Measurements from ENCODE around the gene STXBP5L. TPM values are rescaled to one million over a fixed set of nuclear protein-coding genes. Genes with fewer than 3 reads are reported as not detected.

The STXBP5L gene
- total RNA-seq, 2 experiments from 2014 or later: not detected

DNA sequence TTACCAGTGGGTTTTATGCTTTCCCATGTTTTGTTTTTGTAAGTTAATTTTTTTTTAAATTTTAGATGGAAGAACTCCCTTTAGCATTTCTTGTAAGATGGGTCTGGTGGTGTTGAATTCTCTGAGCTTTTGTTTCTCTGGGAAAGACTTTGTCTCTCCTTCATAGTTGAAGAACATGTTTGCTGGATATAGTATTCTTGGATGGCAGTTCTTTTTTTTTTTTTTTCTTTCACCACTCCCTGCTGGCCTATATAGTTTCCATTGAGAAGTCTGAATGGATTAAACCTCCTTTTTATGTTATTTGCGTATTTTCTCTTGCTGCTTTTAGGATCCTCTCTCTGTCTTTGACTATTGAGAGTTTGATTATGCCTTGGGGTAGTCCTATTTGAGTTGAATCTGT, 18.1 kb downstream of the STXBP5L start:
- CTCF ChIA-PET: no interaction called here
- intact Hi-C loops (cut with DNase I, micrococcal nuclease): no loop called here

DNA sequence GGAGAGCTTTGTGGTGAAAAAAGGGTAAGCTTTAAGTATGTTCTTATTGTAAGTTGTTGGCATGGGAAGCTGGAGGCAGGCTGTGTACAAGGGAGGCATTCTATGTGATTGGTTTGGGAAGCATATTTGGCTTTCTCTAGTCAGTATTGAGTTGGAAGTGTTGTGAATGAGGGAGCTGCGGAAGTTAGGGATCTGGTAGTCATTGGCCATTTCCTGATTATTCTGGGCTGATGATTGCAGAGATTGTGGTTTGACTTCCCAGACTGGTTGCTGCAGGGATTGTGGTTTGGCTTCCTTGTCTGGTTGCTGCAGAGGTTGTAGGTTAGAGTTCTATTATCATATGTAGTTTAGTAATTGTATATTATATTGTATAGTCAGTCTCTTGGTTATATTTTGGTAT, 21.0 kb downstream of the STXBP5L start:
- H3K36me3 ChIP-seq (ENCODE audit: insufficient read depth, low read length): no peaks in the 10 kb centered on the region
- no peak overlapping the region for H3K27ac ChIP-seq (ENCODE audit: low read depth in 1 of 2, low read length in 2 of 2)
- H3K36me3 Mint-ChIP-seq (ENCODE audit: low read depth): no peaks in the 10 kb centered on the region
- H3K4me1 Mint-ChIP-seq (ENCODE audit: low read depth): no peaks in the 10 kb centered on the region
- no peak overlapping the region for H3K4me3 ChIP-seq (ENCODE audit: low read length)
- DNase-seq (no peak), ATAC-seq (ENCODE audit: poor library complexity) (no peak)
- no peaks in the 10 kb centered on the region for H3K27me3 ChIP-seq (ENCODE audit: control insufficient read depth in 1 of 2, insufficient read depth in 2 of 2, low read length in 2 of 2)
- CTCF ChIA-PET: no interaction called here
- no peak overlapping the region for H3K4me3 Mint-ChIP-seq
- no peaks in the 10 kb centered on the region for H3K4me1 ChIP-seq (ENCODE audit: insufficient read depth, low read length)
- TF ChIP-seq, protein P1, sequence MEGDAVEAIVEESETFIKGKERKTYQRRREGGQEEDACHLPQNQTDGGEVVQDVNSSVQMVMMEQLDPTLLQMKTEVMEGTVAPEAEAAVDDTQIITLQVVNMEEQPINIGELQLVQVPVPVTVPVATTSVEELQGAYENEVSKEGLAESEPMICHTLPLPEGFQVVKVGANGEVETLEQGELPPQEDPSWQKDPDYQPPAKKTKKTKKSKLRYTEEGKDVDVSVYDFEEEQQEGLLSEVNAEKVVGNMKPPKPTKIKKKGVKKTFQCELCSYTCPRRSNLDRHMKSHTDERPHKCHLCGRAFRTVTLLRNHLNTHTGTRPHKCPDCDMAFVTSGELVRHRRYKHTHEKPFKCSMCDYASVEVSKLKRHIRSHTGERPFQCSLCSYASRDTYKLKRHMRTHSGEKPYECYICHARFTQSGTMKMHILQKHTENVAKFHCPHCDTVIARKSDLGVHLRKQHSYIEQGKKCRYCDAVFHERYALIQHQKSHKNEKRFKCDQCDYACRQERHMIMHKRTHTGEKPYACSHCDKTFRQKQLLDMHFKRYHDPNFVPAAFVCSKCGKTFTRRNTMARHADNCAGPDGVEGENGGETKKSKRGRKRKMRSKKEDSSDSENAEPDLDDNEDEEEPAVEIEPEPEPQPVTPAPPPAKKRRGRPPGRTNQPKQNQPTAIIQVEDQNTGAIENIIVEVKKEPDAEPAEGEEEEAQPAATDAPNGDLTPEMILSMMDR (IDR thresholded peaks at IDR 0.05): no peak
- H3K27me3 Mint-ChIP-seq: peaks cover 7% of the 10 kb centered on the region
- H3K9me3 Mint-ChIP-seq: peaks cover 6% of the 10 kb centered on the region
- no peak overlapping the region for H3K27ac Mint-ChIP-seq
- H3K9me3 ChIP-seq (ENCODE audit: control insufficient read depth in 1 of 2, insufficient read depth in 1 of 2, low read length in 2 of 2): peaks cover 9 to 19% of the 10 kb centered on the region in 2 experiments
- POLR2A ChIA-PET: no interaction called here
- intact Hi-C loops (cut with DNase I, micrococcal nuclease): no loop called here

More for the DNA sequence above, 18.1 kb downstream of the STXBP5L start:
- Mint-ChIP-seq H3K9me3 (peaks cover 6% of the 10 kb centered on the region), H3K36me3 (ENCODE audit: low read depth) (no peaks in the 10 kb centered on the region), H3K4me1 (ENCODE audit: low read depth) (no peaks in the 10 kb centered on the region), H3K27me3 (peaks cover 12% of the 10 kb centered on the region), H3K27ac (no peak overlapping the region), H3K4me3 (no peak overlapping the region)
- POLR2A ChIA-PET: no interaction called here
- Histone ChIP-seq H3K36me3 (ENCODE audit: insufficient read depth, low read length) (no peaks in the 10 kb centered on the region), H3K27ac (ENCODE audit: low read depth in 1 of 2, low read length in 2 of 2) (no peak overlapping the region), H3K27me3 (ENCODE audit: control insufficient read depth in 1 of 2, insufficient read depth in 2 of 2, low read length in 2 of 2) (no peaks in the 10 kb centered on the region), H3K9me3 (ENCODE audit: control insufficient read depth in 1 of 2, insufficient read depth in 1 of 2, low read length in 2 of 2) (peaks cover 9 to 19% of the 10 kb centered on the region in 2 experiments), H3K4me1 (ENCODE audit: insufficient read depth, low read length) (no peaks in the 10 kb centered on the region), H3K4me3 (ENCODE audit: low read length) (no peak overlapping the region)
- DNase-seq: no peak
- TF ChIP-seq, protein P1 (IDR thresholded peaks at IDR 0.05): no peak
- no peak for ATAC-seq (ENCODE audit: poor library complexity)

DNA sequence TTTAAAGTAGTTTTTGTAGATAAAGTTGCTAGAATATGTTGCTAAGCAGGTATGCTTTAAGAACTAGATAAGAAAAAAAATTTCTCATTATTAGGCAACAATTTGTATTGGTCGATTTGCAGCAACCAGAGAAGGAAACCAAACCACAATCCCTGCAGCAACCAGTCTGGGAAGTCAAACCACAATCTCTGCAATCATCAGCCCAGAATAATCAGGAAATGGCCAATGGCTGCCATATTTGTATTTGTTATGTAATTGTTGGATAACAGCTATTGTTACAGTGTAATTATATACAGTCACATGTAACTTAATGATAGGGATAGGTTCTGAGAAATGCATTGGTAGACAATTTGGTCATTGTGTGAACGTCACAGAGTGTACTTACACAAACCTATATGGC, 23.6 kb downstream of the STXBP5L start:
- intact Hi-C loops (cut with DNase I, micrococcal nuclease): no loop called here
- ATAC-seq (ENCODE audit: poor library complexity) (no peak), DNase-seq (no peak)
- no peaks in the 10 kb centered on the region for H3K4me1 Mint-ChIP-seq (ENCODE audit: low read depth)
- Histone ChIP-seq H3K9me3 (ENCODE audit: control insufficient read depth in 1 of 2, insufficient read depth in 1 of 2, low read length in 2 of 2) (peaks cover 4 to 9% of the 10 kb centered on the region in 2 experiments), H3K4me3 (ENCODE audit: low read length) (no peak overlapping the region), H3K27me3 (ENCODE audit: control insufficient read depth in 1 of 2, insufficient read depth in 2 of 2, low read length in 2 of 2) (no peaks in the 10 kb centered on the region), H3K4me1 (ENCODE audit: insufficient read depth, low read length) (no peaks in the 10 kb centered on the region), H3K27ac (ENCODE audit: low read depth in 1 of 2, low read length in 2 of 2) (no peak overlapping the region), H3K36me3 (ENCODE audit: insufficient read depth, low read length) (no peaks in the 10 kb centered on the region)
- ChIA-PET CTCF (no interaction called here), POLR2A (no interaction called here)
- no peaks in the 10 kb centered on the region for H3K36me3 Mint-ChIP-seq (ENCODE audit: low read depth)
- H3K27me3 Mint-ChIP-seq: no peaks in the 10 kb centered on the region
- TF ChIP-seq, protein P1 (IDR thresholded peaks at IDR 0.05): no peak
- H3K4me3 Mint-ChIP-seq: no peak overlapping the region
- H3K27ac Mint-ChIP-seq: no peak overlapping the region
- H3K9me3 Mint-ChIP-seq: no peaks in the 10 kb centered on the region

All from CD4-positive, alpha-beta T cell (primary cell).